HFF-Myc (cell line): ENCODE measurements around the gene CDYL2.

Experiments
- DNase-seq: peaks from one replicate; pipeline ENCODE4 v3.0.0-alpha.2; 2011; ENCODE audit warnings: low read depth; ENCODE audit errors: extremely low read depth
- H3K4me3 ChIP-seq: replicated peaks from 2 replicates; pipeline ENCODE4 v1.5.1; 2011; ENCODE audit warnings: low read depth, mild to moderate bottlenecking, control low read depth, low read length
- CTCF ChIP-seq: IDR thresholded peaks from 2 replicates; pipeline ENCODE4 v1.5.1; 2012; ENCODE audit warnings: mild to moderate bottlenecking, low read depth, low read length, control low read depth; ENCODE audit errors: missing control alignments

CDYL2 gene

GRCh38 chr16:80620736-80621605, 183.4 kb downstream of the CDYL2 start:
- H3K4me3 ChIP-seq: no peak overlapping the region
- no peak for TF ChIP-seq CTCF
- DNase-seq: no peak

DNA sequence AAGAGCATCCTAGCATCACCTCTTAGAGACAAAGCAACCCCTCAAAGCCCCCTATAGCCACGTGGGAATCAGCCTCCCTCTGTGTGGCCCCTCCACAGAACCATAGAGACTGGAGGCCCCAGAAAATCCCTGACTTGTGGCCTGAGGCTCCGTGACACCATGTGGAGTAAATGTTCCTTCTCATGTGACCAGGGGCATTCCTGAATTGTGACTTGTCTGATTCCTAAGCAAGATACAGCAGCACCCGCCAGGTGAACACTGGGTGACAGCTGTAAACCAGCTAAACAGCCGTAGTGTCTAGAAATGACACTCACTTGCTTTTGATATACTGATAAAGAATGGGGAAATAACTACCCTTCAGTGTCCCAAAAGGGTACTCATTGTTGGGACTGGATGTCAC, 184.6 kb downstream of the CDYL2 start:
- TF ChIP-seq CTCF: no peak
- no peak for DNase-seq
- no peak overlapping the region for H3K4me3 ChIP-seq

DNA sequence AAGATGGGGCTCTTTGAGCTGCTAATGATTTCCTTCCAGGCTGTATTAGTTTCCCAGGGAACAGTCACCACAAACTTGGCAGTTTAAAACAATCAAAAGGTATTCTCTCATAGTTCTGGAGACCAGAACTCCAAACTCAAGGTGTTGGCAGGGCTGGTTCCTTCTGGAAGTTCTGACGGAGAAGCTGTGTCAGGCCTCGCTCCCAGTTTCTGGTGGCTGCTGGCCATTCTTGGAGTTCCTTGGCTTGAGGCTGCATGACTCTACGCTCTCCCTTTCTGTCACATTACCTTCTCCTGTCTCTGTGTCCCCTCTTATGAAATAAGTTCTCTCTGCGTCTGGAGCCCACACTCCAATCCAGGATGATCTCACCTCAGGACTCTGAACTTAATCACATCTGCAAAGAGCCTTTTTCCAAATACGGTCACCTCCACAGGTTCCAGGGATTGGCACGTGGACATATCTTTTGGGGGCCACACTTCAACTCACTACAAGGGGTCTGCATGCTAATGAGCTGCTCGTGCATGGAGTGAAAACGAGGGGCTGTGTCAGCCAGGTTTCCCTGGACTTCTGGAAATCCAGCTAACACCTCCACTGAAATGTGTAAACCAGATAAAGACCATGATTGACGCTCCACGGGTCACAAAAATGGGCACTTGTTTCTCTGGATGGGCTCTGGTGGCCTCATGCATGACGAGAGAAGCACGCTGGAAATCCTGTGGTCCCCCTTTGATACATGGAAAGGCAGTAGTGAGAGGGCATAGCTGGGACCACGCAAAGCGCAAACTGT, 185.3 kb downstream of the CDYL2 start:
- no peak for TF ChIP-seq CTCF
- H3K4me3 ChIP-seq: no peak overlapping the region
- no peak for DNase-seq

GRCh38 chr16:80616362-80616761, 188.0 kb downstream of the CDYL2 start:
- no peak for TF ChIP-seq CTCF
- H3K4me3 ChIP-seq: no peak overlapping the region
- no peak for DNase-seq

DNA sequence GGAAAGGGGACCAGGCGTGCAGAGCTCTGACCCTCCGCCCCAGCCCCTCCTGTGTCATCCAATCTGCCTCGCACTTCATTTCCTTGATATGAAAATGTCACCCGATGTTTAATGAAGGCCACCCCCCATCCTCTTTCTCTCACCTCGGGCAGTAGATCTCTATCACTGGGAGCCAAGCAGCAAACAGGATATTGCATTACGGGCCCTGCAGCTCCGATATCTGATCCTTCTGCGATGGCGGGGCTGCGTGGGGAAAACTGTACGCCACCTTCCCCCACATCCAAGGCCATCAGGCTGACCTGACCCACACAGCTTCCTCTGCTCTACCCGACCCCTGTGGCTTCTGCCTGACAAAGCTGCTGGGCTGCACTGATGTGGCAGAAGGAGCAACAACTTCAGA, 188.7 kb downstream of the CDYL2 start:
- no peak for DNase-seq
- no peak overlapping the region for H3K4me3 ChIP-seq
- TF ChIP-seq CTCF: no peak

GRCh38 chr16:80614908-80615671, 189.3 kb downstream of the CDYL2 start:
- no peak for TF ChIP-seq CTCF
- peak; percentile 33 for DNase-seq
- no peak overlapping the region for H3K4me3 ChIP-seq
